Skin epidermis (tissue), 12 donors: Measurements from ENCODE around the gene FOXF1.

ENCODE experiments used
- H3K27ac ChIP-seq, 21 experiments: fragments of 200-600 bp; sonication (generic) in 11 of 21; one replicate each; pipeline ENCODE4 v1.5.0; 2020; ENCODE audit warnings: mild to moderate bottlenecking in 3 of 21, inconsistent platforms in 2 of 21, moderate library complexity in 2 of 21
- H3K4me3 ChIP-seq, 7 experiments: fragments of 200-600 bp; sonication (generic) in 2 of 7; one replicate each; pipeline ENCODE4 v1.5.0; 2020; ENCODE audit warnings: inconsistent platforms in 2 of 7, mild to moderate bottlenecking in 2 of 7, moderate library complexity in 1 of 7

The FOXF1 gene

GRCh38 chr16:86529160-86529559 lies 18.8 kb downstream of the FOXF1 start:
- Histone ChIP-seq H3K4me3 (no peak overlapping the region), H3K27ac (no peak overlapping the region)

- Histone ChIP-seq H3K4me3 (no peak overlapping the region), H3K27ac (no peak overlapping the region)
These were observed 20.2 kb downstream of the FOXF1 start for GRCh38 chr16:86530251-86531190.

GRCh38 chr16:86531191-86531545 lies 20.8 kb downstream of the FOXF1 start:
- Histone ChIP-seq H3K4me3 (no peak overlapping the region), H3K27ac (no peak overlapping the region)

GRCh38 chr16:86531641-86532525 lies 21.6 kb downstream of the FOXF1 start:
- no peak overlapping the region for H3K4me3 ChIP-seq
- H3K27ac ChIP-seq, result no peak overlapping the region

GRCh38 chr16:86532526-86532815 lies 22.1 kb downstream of the FOXF1 start:
- Histone ChIP-seq H3K27ac (no peak overlapping the region), H3K4me3 (no peak overlapping the region)

GRCh38 chr16:86533076-86533475 lies 22.7 kb downstream of the FOXF1 start:
- no peak overlapping the region for H3K27ac ChIP-seq
- H3K4me3 ChIP-seq, result no peak overlapping the region

GRCh38 chr16:86533767-86534351 lies 23.5 kb downstream of the FOXF1 start:
- no peak overlapping the region for H3K4me3 ChIP-seq
- no peak overlapping the region for H3K27ac ChIP-seq

- H3K4me3 ChIP-seq, result no peak overlapping the region
These were observed 24.7 kb downstream of the FOXF1 start for GRCh38 chr16:86534779-86535615.

GRCh38 chr16:86536621-86537020 lies 26.3 kb downstream of the FOXF1 start:
- Histone ChIP-seq H3K27ac (no peak overlapping the region), H3K4me3 (no peak overlapping the region)

More at GRCh38 chr16:86534779-86535615, 24.7 kb downstream of the FOXF1 start:
- no peak overlapping the region for H3K27ac ChIP-seq

GRCh38 chr16:86537486-86537885 lies 27.2 kb downstream of the FOXF1 start:
- Histone ChIP-seq H3K4me3 (no peak overlapping the region), H3K27ac (no peak overlapping the region)

GRCh38 chr16:86538196-86538780 lies 28.0 kb downstream of the FOXF1 start:
- Histone ChIP-seq H3K4me3 (no peak overlapping the region), H3K27ac (no peak overlapping the region)

GRCh38 chr16:86540894-86541293 lies 30.6 kb downstream of the FOXF1 start:
- Histone ChIP-seq H3K4me3 (no peak overlapping the region), H3K27ac (no peak overlapping the region)

- H3K4me3 ChIP-seq, result no peak overlapping the region
- no peak overlapping the region for H3K27ac ChIP-seq
These were observed 31.2 kb downstream of the FOXF1 start for GRCh38 chr16:86541560-86541959.

- Histone ChIP-seq H3K4me3 (no peak overlapping the region), H3K27ac (no peak overlapping the region)
These were observed 32.7 kb downstream of the FOXF1 start for GRCh38 chr16:86542756-86543750.

GRCh38 chr16:86545481-86545880 lies 35.2 kb downstream of the FOXF1 start:
- no peak overlapping the region for H3K27ac ChIP-seq
- H3K4me3 ChIP-seq, result no peak overlapping the region

GRCh38 chr16:86545954-86546637 lies 35.8 kb downstream of the FOXF1 start:
- no peak overlapping the region for H3K4me3 ChIP-seq
- H3K27ac ChIP-seq, result no peak overlapping the region

- no peak overlapping the region for H3K27ac ChIP-seq
These were observed 36.3 kb downstream of the FOXF1 start for GRCh38 chr16:86546638-86547013.

GRCh38 chr16:86547286-86547685 lies 37.0 kb downstream of the FOXF1 start:
- no peak overlapping the region for H3K27ac ChIP-seq
- H3K4me3 ChIP-seq, result no peak overlapping the region

More at GRCh38 chr16:86546638-86547013, 36.3 kb downstream of the FOXF1 start:
- H3K4me3 ChIP-seq, result no peak overlapping the region
